BLaER1 (cell line): ENCODE data around the gene SPAST.
"Not testable (repeated sequence)": the region's sequence is repeated elsewhere in the genome, so short reads cannot be mapped to it uniquely, and the experiment has no call there.

ENCODE experiments used
- H3K27ac ChIP-seq: shearing (Covaris generic); formaldehyde crosslinking; 2 replicates; pipeline ENCODE4 v1.8.1; 2022
- H3K27me3 ChIP-seq: shearing (Covaris generic); formaldehyde crosslinking; 2 replicates; pipeline ENCODE4 v1.8.1; 2022
- H3K36me3 ChIP-seq: shearing (Covaris generic); formaldehyde crosslinking; 2 replicates; pipeline ENCODE4 v1.8.1; 2022
- H3K4me1 ChIP-seq: shearing (Covaris generic); formaldehyde crosslinking; 2 replicates; pipeline ENCODE4 v1.8.1; 2022
- H3K4me2 ChIP-seq: shearing (Covaris generic); formaldehyde crosslinking; 2 replicates; pipeline ENCODE4 v1.8.1; 2022
- H3K4me3 ChIP-seq: shearing (Covaris generic); formaldehyde crosslinking; 2 replicates; pipeline ENCODE4 v1.8.1; 2022
- H3K9ac ChIP-seq: shearing (Covaris generic); formaldehyde crosslinking; 2 replicates; pipeline ENCODE4 v1.8.1; 2022
- H3K9me3 ChIP-seq: shearing (Covaris generic); formaldehyde crosslinking; 2 replicates; pipeline ENCODE4 v1.8.1; 2022
- H4K20me1 ChIP-seq: shearing (Covaris generic); formaldehyde crosslinking; 2 replicates; pipeline ENCODE4 v1.8.1; 2022
- Cebpa-rat ChIP-seq: shearing (Covaris generic); IDR thresholded peaks from 2 replicates; pipeline ENCODE4 v1.8.1; 2022

SPAST gene

DNA sequence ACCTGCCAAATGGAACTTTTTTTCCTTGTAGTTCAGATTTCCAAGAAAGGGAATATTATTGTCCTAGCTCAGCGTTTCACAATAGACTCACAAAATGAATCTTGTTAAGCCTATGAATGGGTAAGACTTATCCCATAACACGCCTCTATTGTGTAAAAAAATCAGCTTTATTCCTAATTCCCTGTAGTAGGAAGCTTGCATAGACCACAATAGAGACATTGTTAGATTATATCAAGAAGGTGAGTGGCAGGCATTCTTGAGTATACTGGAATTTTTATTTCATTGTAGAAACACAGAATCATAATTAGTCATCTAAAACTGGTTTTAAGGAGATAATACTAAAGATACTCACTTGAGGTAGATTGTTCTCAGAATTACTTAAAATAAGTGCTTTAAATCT, 55.8 kb downstream of the SPAST start:
- Histone ChIP-seq H4K20me1 (no peaks in the 10 kb centered on the region), H3K9ac (no peak overlapping the region), H3K9me3 (no peaks in the 10 kb centered on the region), H3K27ac (no peak overlapping the region), H3K4me1 (no peaks in the 10 kb centered on the region), H3K4me2 (no peak overlapping the region), H3K36me3 (peaks cover 59% of the 10 kb centered on the region), H3K27me3 (no peaks in the 10 kb centered on the region), H3K4me3 (no peak overlapping the region)
- no peak for TF ChIP-seq Cebpa-rat

DNA sequence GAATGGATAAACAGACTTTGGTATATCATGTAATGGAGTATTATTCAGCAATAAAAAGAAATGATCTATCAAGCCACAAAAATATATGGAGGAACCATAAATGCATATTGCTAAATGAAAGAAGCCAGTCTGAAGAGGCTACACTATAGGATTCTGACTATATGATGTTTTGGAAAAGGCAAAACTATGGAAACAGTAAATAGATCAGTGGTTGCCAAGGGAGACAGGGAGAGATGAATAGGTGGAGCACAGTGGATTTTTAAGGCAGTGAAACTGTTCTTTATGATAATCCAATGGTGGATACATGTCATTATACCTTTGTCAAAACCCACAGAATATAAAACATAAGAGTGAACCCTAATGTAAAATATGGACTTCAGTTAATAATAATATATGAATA, 61.3 kb downstream of the SPAST start:
- no peak for TF ChIP-seq Cebpa-rat

DNA sequence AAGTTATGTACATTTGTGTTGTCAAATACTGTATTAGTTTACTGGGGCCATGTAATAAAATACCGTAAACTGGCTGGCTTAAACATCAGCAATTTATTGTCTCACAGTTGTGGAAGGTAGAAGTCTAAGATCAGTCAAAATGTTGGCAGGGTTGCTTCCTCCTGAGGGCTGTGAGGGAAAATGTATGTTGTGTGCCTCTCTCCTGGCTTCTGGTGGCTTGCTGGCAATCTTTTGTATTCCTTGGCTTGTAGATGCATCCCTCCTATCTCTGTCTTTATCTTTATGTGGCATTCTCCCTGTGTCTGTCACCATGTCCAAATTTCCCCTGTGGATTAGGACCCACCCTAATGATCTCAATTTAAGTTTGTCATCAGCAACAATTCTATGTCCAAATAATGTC, 65.3 kb downstream of the SPAST start:
- TF ChIP-seq Cebpa-rat = no peak
- Histone ChIP-seq H3K4me1 (no peaks in the 10 kb centered on the region), H4K20me1 (no peaks in the 10 kb centered on the region), H3K27me3 (no peaks in the 10 kb centered on the region), H3K4me3 (no peak overlapping the region), H3K9ac (no peak overlapping the region), H3K4me2 (no peak overlapping the region), H3K36me3 (peaks cover 84% of the 10 kb centered on the region), H3K9me3 (no peaks in the 10 kb centered on the region), H3K27ac (no peak overlapping the region)

More for the DNA sequence above, 61.3 kb downstream of the SPAST start:
- Histone ChIP-seq H4K20me1 (no peaks in the 10 kb centered on the region), H3K27ac (no peak overlapping the region), H3K4me3 (no peak overlapping the region), H3K9me3 (no peaks in the 10 kb centered on the region), H3K27me3 (no peaks in the 10 kb centered on the region), H3K36me3 (peaks cover 69% of the 10 kb centered on the region), H3K4me1 (no peaks in the 10 kb centered on the region), H3K4me2 (no peak overlapping the region), H3K9ac (no peak overlapping the region)

DNA sequence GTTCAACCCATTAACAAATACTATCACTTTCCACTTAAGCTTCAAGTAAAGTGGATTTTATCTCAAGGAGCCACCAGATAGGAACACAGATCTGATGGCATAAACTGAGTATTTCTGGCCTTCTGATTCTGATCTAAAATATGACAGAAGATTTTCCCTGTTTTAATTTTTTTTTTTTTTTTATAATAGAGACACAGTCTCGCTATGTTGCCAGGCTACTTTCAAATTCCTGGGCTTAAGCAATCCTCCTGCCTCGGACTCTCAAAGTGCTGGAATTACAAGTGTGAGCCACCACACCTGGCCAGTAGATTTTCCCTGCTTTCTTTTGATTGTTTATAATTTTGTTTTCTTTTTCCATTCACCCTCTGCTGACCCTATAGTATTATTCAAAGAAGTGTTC, 65.7 kb downstream of the SPAST start:
- no peak for TF ChIP-seq Cebpa-rat
- Histone ChIP-seq H3K4me3 (no peak overlapping the region), H3K9me3 (no peaks in the 10 kb centered on the region), H4K20me1 (no peaks in the 10 kb centered on the region), H3K4me1 (no peaks in the 10 kb centered on the region), H3K27me3 (no peaks in the 10 kb centered on the region), H3K27ac (no peak overlapping the region), H3K36me3 (peaks cover 85% of the 10 kb centered on the region), H3K9ac (no peak overlapping the region), H3K4me2 (no peak overlapping the region)

DNA sequence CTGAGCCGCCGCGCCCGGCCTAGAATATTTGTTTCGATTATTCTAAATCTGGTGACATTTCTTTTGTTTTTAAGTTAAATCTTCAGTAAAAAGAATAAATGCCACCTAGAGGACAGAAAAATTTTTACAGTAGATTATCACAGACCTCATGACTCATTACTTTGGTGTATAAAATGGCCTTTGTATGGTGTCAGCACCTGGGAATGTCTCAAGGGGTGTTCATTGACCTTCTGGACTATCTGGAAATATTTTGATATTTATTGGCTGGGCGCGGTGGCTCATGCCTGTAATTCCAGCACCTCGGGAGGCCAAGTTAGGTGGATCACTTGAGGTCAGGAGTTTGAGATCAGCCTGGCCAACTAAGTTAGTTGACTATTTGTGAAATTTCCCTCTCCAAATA, 72.1 kb downstream of the SPAST start:
- no peak overlapping the region for H3K27ac ChIP-seq
- no peak overlapping the region for H3K4me2 ChIP-seq
- H3K9ac ChIP-seq = no peak overlapping the region
- H3K9me3 ChIP-seq = no peaks in the 10 kb centered on the region
- H3K36me3 ChIP-seq = peaks cover 76% of the 10 kb centered on the region
- no peak overlapping the region for H3K4me3 ChIP-seq
- no peak for TF ChIP-seq Cebpa-rat
- H4K20me1 ChIP-seq = no peaks in the 10 kb centered on the region
- no peaks in the 10 kb centered on the region for H3K27me3 ChIP-seq
- H3K4me1 ChIP-seq = no peaks in the 10 kb centered on the region

DNA sequence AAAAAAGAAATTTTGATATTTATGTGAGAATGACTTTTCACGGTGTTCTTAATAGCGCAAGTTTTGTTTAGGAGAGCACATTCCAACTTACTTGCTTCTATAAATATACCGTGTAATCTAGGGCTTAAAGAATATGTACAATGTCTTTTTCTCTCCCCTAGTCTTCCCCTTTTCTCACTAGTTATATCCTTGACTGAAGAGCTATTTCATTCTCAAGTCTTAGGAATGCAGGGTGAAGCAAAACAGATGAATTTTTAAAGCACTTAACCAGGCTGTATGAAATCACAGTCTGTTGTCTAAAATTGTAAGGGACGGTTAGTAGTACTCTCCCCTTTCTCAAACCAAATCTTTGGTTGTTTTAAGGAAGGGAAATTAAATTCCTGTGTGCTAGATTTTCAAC, 72.7 kb downstream of the SPAST start:
- H3K4me1 ChIP-seq = no peaks in the 10 kb centered on the region
- no peak overlapping the region for H3K27ac ChIP-seq
- no peak overlapping the region for H3K4me3 ChIP-seq
- H3K36me3 ChIP-seq = peaks cover 72% of the 10 kb centered on the region
- no peak for TF ChIP-seq Cebpa-rat
- no peak overlapping the region for H3K4me2 ChIP-seq
- no peaks in the 10 kb centered on the region for H3K9me3 ChIP-seq
- no peaks in the 10 kb centered on the region for H3K27me3 ChIP-seq
- no peak overlapping the region for H3K9ac ChIP-seq
- no peaks in the 10 kb centered on the region for H4K20me1 ChIP-seq

DNA sequence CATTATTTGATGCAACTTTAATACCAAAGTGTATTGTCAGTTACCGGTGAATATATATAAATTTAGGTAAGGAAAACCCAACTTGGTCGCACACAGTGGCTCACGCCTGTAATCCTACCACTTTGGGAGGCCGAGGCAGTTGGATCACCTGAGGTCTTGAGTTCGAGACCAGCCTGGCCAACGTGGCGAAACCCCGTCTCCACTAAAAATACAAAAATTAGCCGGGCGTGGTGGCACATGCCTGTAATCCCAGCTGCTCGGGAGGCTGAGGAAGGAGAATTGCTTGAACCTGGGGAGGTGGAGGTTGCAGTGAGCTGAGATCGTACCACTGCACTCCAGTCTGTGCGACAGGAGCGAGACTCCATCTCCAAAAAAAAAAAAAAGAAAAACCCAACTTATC, 88.2 kb downstream of the SPAST start:
- not testable (repeated sequence) for H3K27ac ChIP-seq, H3K9me3 ChIP-seq, H3K4me1 ChIP-seq, H3K9ac ChIP-seq, H3K27me3 ChIP-seq, H3K4me3 ChIP-seq, H3K4me2 ChIP-seq, H4K20me1 ChIP-seq
- H3K36me3 ChIP-seq = peaks cover 66% of the 10 kb centered on the region

DNA sequence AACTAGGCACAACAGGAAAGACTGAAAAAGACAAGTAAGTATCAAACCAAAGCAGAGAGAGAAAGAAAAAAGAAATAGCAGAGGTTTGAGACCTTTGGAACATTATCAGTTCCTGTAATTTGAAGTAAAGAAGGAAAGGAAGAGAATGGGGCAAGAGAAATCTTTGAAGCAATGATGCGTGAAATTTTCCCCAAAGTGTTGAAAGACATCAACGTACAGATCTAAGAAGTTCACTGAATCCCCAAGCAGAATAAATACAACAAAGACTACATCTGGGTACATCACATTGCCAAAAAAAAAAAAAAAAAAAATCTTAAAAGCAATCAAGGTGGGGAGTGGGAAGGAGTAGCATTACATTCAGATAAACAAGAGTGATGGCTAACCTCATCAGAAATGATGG, 96.3 kb downstream of the SPAST start:
- H3K4me3 ChIP-seq = no peak overlapping the region
- no peaks in the 10 kb centered on the region for H3K27me3 ChIP-seq
- H3K4me1 ChIP-seq = peaks cover 5% of the 10 kb centered on the region; the same call in 1 of the 2 replicates
- H3K4me2 ChIP-seq = no peak overlapping the region
- H4K20me1 ChIP-seq = no peaks in the 10 kb centered on the region
- TF ChIP-seq Cebpa-rat = no peak
- H3K27ac ChIP-seq = no peak overlapping the region
- H3K9me3 ChIP-seq = no peaks in the 10 kb centered on the region
- peaks cover 10% of the 10 kb centered on the region; the same call in 1 of the 2 replicates for H3K36me3 ChIP-seq
- no peak overlapping the region for H3K9ac ChIP-seq

DNA sequence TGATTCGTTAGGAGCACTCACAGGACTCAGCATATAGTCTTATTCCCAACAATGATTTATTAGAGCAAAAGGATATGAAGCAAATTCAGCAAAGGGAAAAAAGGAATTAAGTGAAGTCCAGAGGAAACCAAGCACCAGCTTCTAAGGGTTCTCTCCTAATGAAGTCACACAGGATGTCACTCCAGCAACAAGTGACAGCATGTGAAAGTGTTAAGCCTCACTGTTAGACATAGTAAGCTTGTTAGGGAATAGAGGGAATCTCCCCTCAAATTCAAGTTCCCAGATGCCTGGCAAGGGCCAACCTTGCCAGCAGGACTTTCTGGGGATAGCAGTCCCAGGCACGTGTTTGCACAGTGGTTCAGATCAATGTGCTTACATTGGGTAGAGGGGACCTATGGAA, 97.9 kb downstream of the SPAST start:
- no peak overlapping the region for H3K4me2 ChIP-seq
- H3K27me3 ChIP-seq = no peaks in the 10 kb centered on the region
- 0 out of 2 replicates have a peak, but pooled peaks cover 7% of the 10 kb centered on the region for H3K36me3 ChIP-seq
- no peaks in the 10 kb centered on the region for H4K20me1 ChIP-seq
- H3K4me3 ChIP-seq = no peak overlapping the region
- no peak for TF ChIP-seq Cebpa-rat
- no peaks in the 10 kb centered on the region for H3K9me3 ChIP-seq
- H3K4me1 ChIP-seq = peaks cover 11% of the 10 kb centered on the region
- no peak overlapping the region for H3K9ac ChIP-seq
- no peak overlapping the region for H3K27ac ChIP-seq

DNA sequence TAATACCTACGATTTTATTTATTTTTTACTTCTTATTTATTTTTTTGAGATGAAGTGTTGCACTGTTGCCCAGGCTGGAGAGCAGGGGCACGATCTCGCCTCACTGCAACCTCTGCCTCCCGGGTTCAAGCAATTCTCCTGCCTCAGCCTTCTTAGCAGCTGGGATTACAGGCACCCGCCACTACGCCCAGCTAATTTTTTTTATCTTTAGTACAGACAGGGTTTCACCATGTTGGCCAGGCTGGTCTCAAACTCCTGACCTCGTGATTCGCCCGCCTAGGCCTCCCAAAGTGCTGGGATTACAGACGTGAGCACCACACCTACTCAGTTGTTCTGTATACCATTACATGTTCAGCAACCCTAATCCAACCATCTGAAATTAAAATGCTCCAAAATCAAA, 100.9 kb downstream of the SPAST start:
- Histone ChIP-seq H3K4me2 (peak overlapping the region; percentile 83), H3K4me3 (0 out of 2 replicates have a peak overlapping the region, but pooled peaks have one; percentile 80), H3K4me1 (peaks cover 24% of the 10 kb centered on the region)
- not testable (repeated sequence) for H4K20me1 ChIP-seq, H3K9me3 ChIP-seq, H3K9ac ChIP-seq, H3K36me3 ChIP-seq, H3K27me3 ChIP-seq, H3K27ac ChIP-seq

DNA sequence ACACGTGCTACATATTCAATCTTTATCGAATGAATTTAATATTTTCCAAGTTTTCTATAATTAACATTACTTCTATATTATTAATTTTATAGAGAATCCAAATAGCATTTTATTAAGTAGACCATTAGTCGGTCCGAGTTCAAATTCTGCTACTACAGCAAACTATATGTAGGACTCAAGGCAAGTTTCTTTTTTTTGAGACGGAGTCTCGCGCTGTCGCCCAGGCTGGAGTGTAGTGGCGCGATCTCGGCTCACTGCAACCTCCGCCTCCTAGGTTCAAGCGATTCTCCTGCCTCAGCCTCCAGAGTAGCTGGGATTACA, 101.6 kb downstream of the SPAST start:
- not testable (repeated sequence) for H3K36me3 ChIP-seq, H4K20me1 ChIP-seq, H3K9me3 ChIP-seq, H3K27me3 ChIP-seq
- Histone ChIP-seq H3K4me3 (peak overlapping the region; percentile 80), H3K9ac (peak overlapping the region; percentile 85), H3K27ac (peak overlapping the region; percentile 80), H3K4me1 (peaks cover 24% of the 10 kb centered on the region), H3K4me2 (peak overlapping the region; percentile 83)
